GM21717 (cell line): ENCODE data around the gene SOS2.
"Not testable (repeated sequence)": the region's sequence is repeated elsewhere in the genome, so short reads cannot be mapped to it uniquely, and the experiment has no call there.

Experiments used
- ATAC-seq: cut with Tn5 transposase; IDR thresholded peaks from one replicate; pipeline ENCODE4 v1.9.1; 2021; ENCODE audit warnings: mild to moderate bottlenecking, moderate library complexity; ENCODE audit not compliant: unreplicated experiment

The SOS2 gene

GRCh38 chr14:50086321-50086711, 145.1 kb downstream of the SOS2 start:
- ATAC-seq: no peak

GRCh38 chr14:50085570-50086320, 145.6 kb downstream of the SOS2 start:
- peak; percentile 45 for ATAC-seq

- no peak for ATAC-seq
These were observed 146.7 kb downstream of the SOS2 start for GRCh38 chr14:50084666-50085065.

- ATAC-seq: peak; percentile 34
These were observed 147.7 kb downstream of the SOS2 start for GRCh38 chr14:50083467-50084337.

- peak; percentile 64 for ATAC-seq
These were observed 148.5 kb downstream of the SOS2 start for GRCh38 chr14:50082784-50083466.

GRCh38 chr14:50082308-50082742, 149.1 kb downstream of the SOS2 start:
- ATAC-seq: no peak

- not testable (repeated sequence) for ATAC-seq
These were observed 152.3 kb downstream of the SOS2 start for GRCh38 chr14:50079103-50079502.

- not testable (repeated sequence) for ATAC-seq
These were observed 157.7 kb downstream of the SOS2 start for GRCh38 chr14:50073663-50074062.

GRCh38 chr14:50072395-50072794, 159.0 kb downstream of the SOS2 start:
- no peak for ATAC-seq

- no peak for ATAC-seq
These were observed 160.4 kb downstream of the SOS2 start for GRCh38 chr14:50070840-50071548.

GRCh38 chr14:50070230-50070629, 161.1 kb downstream of the SOS2 start:
- no peak for ATAC-seq

GRCh38 chr14:50069325-50069724, 162.1 kb downstream of the SOS2 start:
- ATAC-seq: no peak

- ATAC-seq: no peak
These were observed 162.9 kb downstream of the SOS2 start for GRCh38 chr14:50068496-50068895.

GRCh38 chr14:50067723-50068495, 163.5 kb downstream of the SOS2 start:
- no peak for ATAC-seq
